ENCODE measurements around the gene KCNC1. TPM values are rescaled to one million over a fixed set of nuclear protein-coding genes. Genes with fewer than 3 reads are reported as not detected.

KCNC1 gene
- total and polyA plus RNA-seq, 4 experiments from 2014 or later = 0.23 TPM; not detected in 3

- intact Hi-C loops (cut with micrococcal nuclease) = no loop called here
- H3K9me3 Mint-ChIP-seq = peaks cover 0 to 2% (median 0%) of the 10 kb centered on the region in 8 donors
- CTCF ChIA-PET (ENCODE audit: partially characterized antibody) = no interaction called here
Measured at GRCh38 chr11:17702876-17703275, 31.7 kb upstream of the KCNC1 start.

GRCh38 chr11:17703951-17704350 lies 30.6 kb upstream of the KCNC1 start:
- Mint-ChIP-seq H3K9me3 (peaks cover 0 to 2% (median 0%) of the 10 kb centered on the region in 8 donors), H3K27ac (no peak overlapping the region), H3K36me3 (no peaks in the 10 kb centered on the region), H3K4me3 (no peak overlapping the region), H3K4me1 (no peaks in the 10 kb centered on the region), H3K27me3 (peaks cover 12 to 20% of the 10 kb centered on the region in 2 donors)
- Histone ChIP-seq H3K4me1 (ENCODE audit: insufficient read depth, low read length) (no peaks in the 10 kb centered on the region), H3K27ac (ENCODE audit: low read depth, low read length) (no peak overlapping the region), H3K4me3 (ENCODE audit: low read length in 2 of 2) (no peak overlapping the region), H3K36me3 (ENCODE audit: insufficient read depth, low read length) (no peaks in the 10 kb centered on the region), H3K27me3 (ENCODE audit: insufficient read depth, low read length) (no peaks in the 10 kb centered on the region), H3K9me3 (ENCODE audit: control insufficient read depth in 1 of 2, low read length in 2 of 2) (no peaks in the 10 kb centered on the region)
- DNase-seq = no peak
- intact Hi-C loops (cut with micrococcal nuclease) = no loop called here
- POLR2A ChIA-PET (ENCODE audit: partially characterized antibody) = no interaction called here
- CTCF ChIA-PET (ENCODE audit: partially characterized antibody) = no interaction called here

More at GRCh38 chr11:17702876-17703275, 31.7 kb upstream of the KCNC1 start:
- no peaks in the 10 kb centered on the region for H3K4me1 ChIP-seq (ENCODE audit: insufficient read depth, low read length)
- no peak overlapping the region for H3K27ac ChIP-seq (ENCODE audit: low read depth, low read length)
- Mint-ChIP-seq H3K27ac (no peak overlapping the region), H3K36me3 (no peaks in the 10 kb centered on the region), H3K4me3 (no peak overlapping the region), H3K27me3 (peaks cover 12 to 23% of the 10 kb centered on the region in 2 donors), H3K4me1 (no peaks in the 10 kb centered on the region)
- H3K36me3 ChIP-seq (ENCODE audit: insufficient read depth, low read length) = no peaks in the 10 kb centered on the region
- H3K27me3 ChIP-seq (ENCODE audit: insufficient read depth, low read length) = no peaks in the 10 kb centered on the region
- no peaks in the 10 kb centered on the region for H3K9me3 ChIP-seq (ENCODE audit: control insufficient read depth in 1 of 2, low read length in 2 of 2)
- POLR2A ChIA-PET (ENCODE audit: partially characterized antibody) = no interaction called here
- no peak for DNase-seq
- H3K4me3 ChIP-seq (ENCODE audit: low read length in 2 of 2) = no peak overlapping the region

GRCh38 chr11:17707830-17708229 lies 26.8 kb upstream of the KCNC1 start:
- Histone ChIP-seq H3K27ac (ENCODE audit: low read depth, low read length) (no peak overlapping the region), H3K9me3 (ENCODE audit: control insufficient read depth in 1 of 2, low read length in 2 of 2) (no peaks in the 10 kb centered on the region), H3K36me3 (ENCODE audit: insufficient read depth, low read length) (no peaks in the 10 kb centered on the region), H3K4me3 (ENCODE audit: low read length in 2 of 2) (no peak overlapping the region), H3K4me1 (ENCODE audit: insufficient read depth, low read length) (no peaks in the 10 kb centered on the region), H3K27me3 (ENCODE audit: insufficient read depth, low read length) (no peaks in the 10 kb centered on the region)
- H3K4me1 Mint-ChIP-seq = no peaks in the 10 kb centered on the region
- intact Hi-C loops (cut with micrococcal nuclease) = no loop called here
- H3K9me3 Mint-ChIP-seq = peaks cover 0 to 4% (median 0%) of the 10 kb centered on the region in 8 donors
- H3K27ac Mint-ChIP-seq = no peak overlapping the region
- ChIA-PET POLR2A (ENCODE audit: partially characterized antibody) (no interaction called here), CTCF (ENCODE audit: partially characterized antibody) (interaction anchor here (1.2 kb wide), 1 partner anchor 23 kb away, joined by 5 read pairs; no protein-coding TSS in a partner anchor)
- peaks cover 16 to 17% of the 10 kb centered on the region in 2 donors for H3K27me3 Mint-ChIP-seq
- DNase-seq = no peak
- H3K36me3 Mint-ChIP-seq = no peaks in the 10 kb centered on the region
- no peak overlapping the region for H3K4me3 Mint-ChIP-seq

DNA sequence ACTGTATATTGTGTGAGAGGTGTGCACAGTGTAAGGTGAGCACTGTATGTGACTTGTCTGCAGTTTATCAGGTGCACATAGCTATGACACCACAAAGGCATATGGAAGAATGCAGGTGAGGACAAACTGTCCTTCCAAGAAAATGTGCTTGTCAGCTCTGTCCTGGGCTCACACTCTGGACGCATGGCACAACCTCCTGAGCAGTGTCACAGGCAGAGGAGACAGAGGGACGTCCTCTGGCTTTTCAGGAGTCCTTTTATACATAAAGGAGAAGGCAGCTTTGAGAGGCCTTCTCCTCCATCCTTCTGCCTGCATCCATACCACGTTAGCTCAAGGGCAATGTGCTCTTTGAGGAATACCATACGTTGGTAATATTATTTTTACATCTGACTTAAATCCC lies 22.7 kb upstream of the KCNC1 start:
- Histone ChIP-seq H3K9me3 (ENCODE audit: control insufficient read depth in 1 of 2, low read length in 2 of 2) (no peaks in the 10 kb centered on the region), H3K36me3 (ENCODE audit: insufficient read depth, low read length) (no peaks in the 10 kb centered on the region), H3K27me3 (ENCODE audit: insufficient read depth, low read length) (no peaks in the 10 kb centered on the region), H3K27ac (ENCODE audit: low read depth, low read length) (no peak overlapping the region), H3K4me3 (ENCODE audit: low read length in 2 of 2) (no peak overlapping the region), H3K4me1 (ENCODE audit: insufficient read depth, low read length) (no peaks in the 10 kb centered on the region)
- Mint-ChIP-seq H3K4me1 (no peaks in the 10 kb centered on the region), H3K27me3 (peaks cover 10 to 16% of the 10 kb centered on the region in 2 donors), H3K27ac (no peak overlapping the region), H3K4me3 (no peak overlapping the region), H3K9me3 (peaks cover 0 to 4% (median 0%) of the 10 kb centered on the region in 8 donors), H3K36me3 (no peaks in the 10 kb centered on the region)
- CTCF ChIA-PET (ENCODE audit: partially characterized antibody) = interaction anchor here (0.6 kb wide), 1 partner anchor 43 kb away, joined by 3 read pairs; no protein-coding TSS in a partner anchor
- POLR2A ChIA-PET (ENCODE audit: partially characterized antibody) = no interaction called here
- intact Hi-C loops (cut with micrococcal nuclease) = no loop called here
- DNase-seq = no peak

GRCh38 chr11:17713851-17714250 lies 20.7 kb upstream of the KCNC1 start:
- DNase-seq = no peak
- Mint-ChIP-seq H3K4me1 (no peaks in the 10 kb centered on the region), H3K4me3 (no peak overlapping the region), H3K27me3 (peaks cover 11 to 13% of the 10 kb centered on the region in 2 donors), H3K9me3 (peaks cover 0 to 2% (median 0%) of the 10 kb centered on the region in 8 donors), H3K36me3 (no peaks in the 10 kb centered on the region), H3K27ac (no peak overlapping the region)
- Histone ChIP-seq H3K27me3 (ENCODE audit: insufficient read depth, low read length) (no peaks in the 10 kb centered on the region), H3K36me3 (ENCODE audit: insufficient read depth, low read length) (no peaks in the 10 kb centered on the region), H3K4me1 (ENCODE audit: insufficient read depth, low read length) (no peaks in the 10 kb centered on the region), H3K4me3 (ENCODE audit: low read length in 2 of 2) (no peak overlapping the region), H3K27ac (ENCODE audit: low read depth, low read length) (no peak overlapping the region), H3K9me3 (ENCODE audit: control insufficient read depth in 1 of 2, low read length in 2 of 2) (no peaks in the 10 kb centered on the region)
- ChIA-PET POLR2A (ENCODE audit: partially characterized antibody) (no interaction called here), CTCF (ENCODE audit: partially characterized antibody) (no interaction called here)
- intact Hi-C loops (cut with micrococcal nuclease) = no loop called here

GRCh38 chr11:17714356-17714854 lies 20.2 kb upstream of the KCNC1 start:
- Mint-ChIP-seq H3K4me3 (no peak overlapping the region), H3K9me3 (peaks cover 0 to 3% (median 0%) of the 10 kb centered on the region in 8 donors), H3K4me1 (no peaks in the 10 kb centered on the region), H3K27ac (no peak overlapping the region), H3K27me3 (peaks cover 13% of the 10 kb centered on the region in 2 donors), H3K36me3 (no peaks in the 10 kb centered on the region)
- CTCF ChIA-PET (ENCODE audit: partially characterized antibody) = no interaction called here
- H3K27me3 ChIP-seq (ENCODE audit: insufficient read depth, low read length) = no peaks in the 10 kb centered on the region
- H3K4me1 ChIP-seq (ENCODE audit: insufficient read depth, low read length) = no peaks in the 10 kb centered on the region
- H3K4me3 ChIP-seq (ENCODE audit: low read length in 2 of 2) = no peak overlapping the region
- DNase-seq = no peak
- POLR2A ChIA-PET (ENCODE audit: partially characterized antibody) = no interaction called here
- H3K36me3 ChIP-seq (ENCODE audit: insufficient read depth, low read length) = no peaks in the 10 kb centered on the region
- H3K9me3 ChIP-seq (ENCODE audit: control insufficient read depth in 1 of 2, low read length in 2 of 2) = no peaks in the 10 kb centered on the region
- intact Hi-C loops (cut with micrococcal nuclease) = no loop called here
- no peak overlapping the region for H3K27ac ChIP-seq (ENCODE audit: low read depth, low read length)

GRCh38 chr11:17714870-17715269 lies 19.7 kb upstream of the KCNC1 start:
- no peak for DNase-seq
- Mint-ChIP-seq H3K36me3 (no peaks in the 10 kb centered on the region), H3K4me3 (no peak overlapping the region), H3K27ac (no peak overlapping the region), H3K27me3 (peaks cover 11 to 13% of the 10 kb centered on the region in 2 donors), H3K4me1 (no peaks in the 10 kb centered on the region), H3K9me3 (peaks cover 0 to 3% (median 0%) of the 10 kb centered on the region in 8 donors)
- ChIA-PET POLR2A (ENCODE audit: partially characterized antibody) (no interaction called here), CTCF (ENCODE audit: partially characterized antibody) (no interaction called here)
- H3K27me3 ChIP-seq (ENCODE audit: insufficient read depth, low read length) = no peaks in the 10 kb centered on the region
- intact Hi-C loops (cut with micrococcal nuclease) = no loop called here
- H3K27ac ChIP-seq (ENCODE audit: low read depth, low read length) = no peak overlapping the region
- no peaks in the 10 kb centered on the region for H3K36me3 ChIP-seq (ENCODE audit: insufficient read depth, low read length)
- H3K9me3 ChIP-seq (ENCODE audit: control insufficient read depth in 1 of 2, low read length in 2 of 2) = no peaks in the 10 kb centered on the region
- no peak overlapping the region for H3K4me3 ChIP-seq (ENCODE audit: low read length in 2 of 2)
- no peaks in the 10 kb centered on the region for H3K4me1 ChIP-seq (ENCODE audit: insufficient read depth, low read length)

All from CD4-positive, alpha-beta memory T cell (primary cell).